ENCODE data around the gene MAP3K6. TPM values are rescaled to one million over a fixed set of nuclear protein-coding genes. Genes with fewer than 3 reads are reported as not detected.

The MAP3K6 gene
- total RNA-seq, 2 experiments from 2014 or later: 5.0 to 6.0 TPM

GRCh38 chr1:27349784-27350662 is 16.7 kb downstream of the MAP3K6 start:
- ChIA-PET CTCF (interaction anchor here (0.8 to 1.9 kb wide), 4 partner anchors 8 to 53 kb away, joined by 4 to 7 read pairs (median 6); no protein-coding TSS in a partner anchor), POLR2A (no interaction called here)

DNA sequence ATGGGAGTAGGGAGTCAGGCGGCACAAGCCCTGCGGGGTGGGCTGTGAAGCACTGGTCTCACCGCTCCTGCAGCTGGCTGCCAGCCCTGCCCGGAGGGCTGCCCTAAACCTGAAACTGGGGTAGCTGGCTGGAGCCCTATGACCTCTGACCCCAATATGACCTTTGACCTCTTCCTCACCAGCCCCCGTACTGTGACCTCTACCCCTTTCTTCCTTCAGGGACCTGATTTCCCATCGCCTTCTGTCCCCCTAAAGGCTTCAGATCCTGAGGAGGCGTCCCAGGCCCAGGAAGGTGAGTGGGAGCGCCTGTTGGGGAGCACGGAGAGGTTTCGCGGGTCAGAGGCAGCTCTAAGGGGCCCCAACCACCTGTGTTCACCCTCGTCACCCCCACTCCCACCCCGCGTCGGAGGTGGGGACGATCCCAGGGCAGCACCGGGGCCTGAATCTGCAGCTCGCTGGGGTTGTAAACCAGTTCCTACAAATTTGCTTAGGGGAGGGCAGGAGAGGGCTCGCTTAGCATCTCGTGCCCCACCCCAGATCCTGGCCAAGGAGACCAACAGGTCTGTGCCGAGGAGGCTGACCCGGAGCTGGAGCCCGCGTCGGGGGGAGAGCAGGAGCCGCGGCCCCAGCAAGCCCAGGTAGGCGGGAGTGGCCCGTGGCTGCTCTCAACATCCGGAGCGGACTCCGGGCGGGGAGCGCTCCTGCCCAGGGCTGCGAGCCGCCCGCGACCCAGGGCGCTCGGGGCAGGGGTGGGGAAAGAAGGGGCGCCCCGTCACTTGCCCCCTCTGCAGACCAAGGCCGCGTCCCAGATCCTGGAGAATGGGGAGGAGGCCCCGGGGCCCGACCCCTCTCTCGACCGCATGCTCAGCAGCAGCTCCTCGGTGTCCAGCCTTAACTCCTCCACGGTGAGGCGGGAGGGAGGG is 17.6 kb downstream of the MAP3K6 start:
- ChIA-PET CTCF (interaction anchor here (0.8 to 1.9 kb wide), 5 partner anchors 9 to 52 kb away, joined by 4 to 7 read pairs (median 6); no protein-coding TSS in a partner anchor), POLR2A (no interaction called here)

GRCh38 chr1:27346991-27347624 is 19.7 kb downstream of the MAP3K6 start:
- POLR2A ChIA-PET: no interaction called here
- CTCF ChIA-PET: interaction anchor here (0.6 to 1.4 kb wide), 3 partner anchors 10 to 20 kb away, joined by 3 read pairs; no protein-coding TSS in a partner anchor

DNA sequence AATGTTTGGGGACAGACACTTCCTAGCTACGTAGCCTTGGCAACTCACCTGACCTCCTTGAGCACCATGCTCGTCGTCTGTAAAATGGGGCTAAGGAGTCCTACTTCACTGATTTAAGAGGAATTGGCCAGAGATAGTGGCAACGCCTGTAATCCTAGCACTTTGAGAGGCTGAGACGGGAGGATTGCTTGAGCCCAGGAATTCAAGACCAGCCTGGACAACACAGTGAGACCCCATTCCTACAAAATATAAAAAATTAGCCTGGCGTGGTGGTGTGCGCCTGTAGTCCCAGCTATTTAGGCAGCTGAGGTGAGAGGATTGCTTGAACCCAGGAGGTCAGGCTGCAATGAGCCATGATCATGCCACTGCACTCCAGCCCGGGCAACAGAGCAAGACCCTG is 20.4 kb downstream of the MAP3K6 start:
- POLR2A ChIA-PET: interaction anchor here (1.2 kb wide), 1 partner anchor 23 kb away, joined by 3 read pairs; no protein-coding TSS in a partner anchor

DNA sequence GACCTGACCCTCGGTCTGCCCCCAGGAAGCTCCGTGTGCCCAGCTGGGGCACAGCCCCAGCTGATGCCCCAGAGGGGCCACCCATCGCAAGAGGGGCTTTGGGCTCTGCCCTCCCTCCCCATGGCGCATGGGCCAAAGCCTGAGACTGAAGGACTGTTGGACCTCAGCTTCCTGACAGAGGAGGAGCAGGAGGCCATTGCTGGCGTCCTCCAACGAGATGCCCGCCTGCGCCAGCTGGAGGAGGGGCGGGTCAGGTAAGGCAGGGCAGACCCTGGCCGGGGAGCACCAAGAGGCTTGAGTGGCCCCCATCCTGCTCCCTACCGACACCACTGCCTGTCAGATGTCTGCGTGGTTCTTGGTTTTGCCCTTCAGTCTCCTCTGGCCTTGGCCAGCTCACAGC is 21.5 kb downstream of the MAP3K6 start:
- ChIA-PET POLR2A (interaction anchor here (1.2 kb wide), 1 partner anchor 22 kb away, joined by 3 read pairs; no protein-coding TSS in a partner anchor), CTCF (interaction anchor here (0.7 to 1.6 kb wide), 7 partner anchors 9 to 212 kb away, joined by 3 to 7 read pairs (median 4); no protein-coding TSS in a partner anchor)

More for the DNA sequence above, 20.4 kb downstream of the MAP3K6 start:
- CTCF ChIA-PET: interaction anchor here (0.8 to 1.6 kb wide), 3 partner anchors 19 to 46 kb away, joined by 3 to 4 read pairs (median 3); no protein-coding TSS in a partner anchor

- POLR2A ChIA-PET: interaction anchor here (1.0 to 2.3 kb wide), 2 partner anchors 13 to 29 kb away, joined by 6 to 10 read pairs; no protein-coding TSS in a partner anchor
- CTCF ChIA-PET: interaction anchor here (0.6 to 3.4 kb wide), 7 partner anchors 10 to 297 kb away, joined by 3 to 32 read pairs (median 3); partner anchors contain the start of gene GPR3
Observed at GRCh38 chr1:27343639-27344025, 23.1 kb downstream of the MAP3K6 start.

- ChIA-PET POLR2A (interaction anchor here (0.7 to 2.3 kb wide), 3 partner anchors 10 to 22 kb away, joined by 3 to 10 read pairs (median 3); no protein-coding TSS in a partner anchor), CTCF (interaction anchor here (0.6 to 3.4 kb wide), 10 partner anchors 10 to 198 kb away, joined by 3 to 32 read pairs (median 4); partner anchors contain the start of genes GPR3 and MAP3K6)
Observed at GRCh38 chr1:27342778-27343638, 23.8 kb downstream of the MAP3K6 start.

GRCh38 chr1:27342391-27342777 is 24.4 kb downstream of the MAP3K6 start:
- POLR2A ChIA-PET: interaction anchor here (0.7 to 2.3 kb wide), 5 partner anchors 9 to 23 kb away, joined by 3 to 10 read pairs (median 4); partner anchors contain the start of gene TMEM222

GRCh38 chr1:27341525-27342252 is 25.1 kb downstream of the MAP3K6 start, which contains the start of gene SYTL1:
Gene SYTL1, plus strand, starts transcription at chr1:27342022. Its CDS starts 3,313 bp downstream, at chr1:27345335.
- CTCF ChIA-PET: interaction anchor here (0.6 to 3.4 kb wide), 7 partner anchors 8 to 157 kb away, joined by 3 to 32 read pairs (median 5); partner anchors contain the start of gene MAP3K6
- POLR2A ChIA-PET: interaction anchor here (0.8 to 2.3 kb wide), 4 partner anchors 12 to 24 kb away, joined by 3 to 10 read pairs (median 4); partner anchors contain the start of gene TMEM222

More at GRCh38 chr1:27342391-27342777, 24.4 kb downstream of the MAP3K6 start:
- CTCF ChIA-PET: interaction anchor here (1.1 to 3.4 kb wide), 6 partner anchors 9 to 49 kb away, joined by 3 to 32 read pairs (median 8); partner anchors contain the start of gene MAP3K6

GRCh38 chr1:27339213-27339612 is 27.5 kb downstream of the MAP3K6 start:
- POLR2A ChIA-PET: interaction anchor here (1.1 kb wide), 1 partner anchor 16 kb away, joined by 3 read pairs; no protein-coding TSS in a partner anchor
- CTCF ChIA-PET: interaction anchor here (1.2 to 1.6 kb wide), 3 partner anchors 18 to 41 kb away, joined by 3 to 4 read pairs (median 3); partner anchors contain the start of gene MAP3K6

DNA sequence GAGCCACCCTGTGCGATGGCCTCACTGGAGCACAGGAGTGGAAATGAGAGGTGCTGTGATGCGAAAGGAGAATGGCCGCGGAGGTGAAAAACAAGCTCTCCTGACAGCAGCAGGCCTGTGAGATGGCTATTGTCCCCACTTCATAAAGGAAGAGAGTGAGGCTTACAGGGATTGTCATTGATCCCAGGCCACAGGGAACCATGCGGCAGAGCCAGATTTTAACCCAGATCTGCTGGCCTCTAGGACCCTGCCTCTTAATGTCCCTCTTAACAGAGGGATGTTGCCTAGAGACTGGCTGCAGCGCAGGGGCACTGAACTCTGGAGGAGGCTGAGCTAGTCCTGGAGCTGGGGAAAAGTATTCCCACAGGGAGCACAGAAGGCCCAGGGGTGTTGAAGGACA is 28.0 kb downstream of the MAP3K6 start:
- POLR2A ChIA-PET: interaction anchor here (0.7 to 1.1 kb wide), 2 partner anchors 16 to 37 kb away, joined by 3 read pairs; no protein-coding TSS in a partner anchor
- CTCF ChIA-PET: interaction anchor here (0.5 to 1.6 kb wide), 5 partner anchors 18 to 86 kb away, joined by 3 to 4 read pairs (median 3); partner anchors contain the start of gene MAP3K6

- POLR2A ChIA-PET: no interaction called here
- CTCF ChIA-PET: interaction anchor here (1.1 to 2.0 kb wide), 3 partner anchors 21 to 59 kb away, joined by 3 to 11 read pairs (median 4); no protein-coding TSS in a partner anchor
Observed at GRCh38 chr1:27336756-27337155, 30.0 kb downstream of the MAP3K6 start.

- POLR2A ChIA-PET: no interaction called here
- CTCF ChIA-PET: interaction anchor here (1.1 to 2.0 kb wide), 4 partner anchors 22 to 60 kb away, joined by 3 to 11 read pairs (median 4); no protein-coding TSS in a partner anchor
Observed at GRCh38 chr1:27335506-27336422, 31.0 kb downstream of the MAP3K6 start.

DNA sequence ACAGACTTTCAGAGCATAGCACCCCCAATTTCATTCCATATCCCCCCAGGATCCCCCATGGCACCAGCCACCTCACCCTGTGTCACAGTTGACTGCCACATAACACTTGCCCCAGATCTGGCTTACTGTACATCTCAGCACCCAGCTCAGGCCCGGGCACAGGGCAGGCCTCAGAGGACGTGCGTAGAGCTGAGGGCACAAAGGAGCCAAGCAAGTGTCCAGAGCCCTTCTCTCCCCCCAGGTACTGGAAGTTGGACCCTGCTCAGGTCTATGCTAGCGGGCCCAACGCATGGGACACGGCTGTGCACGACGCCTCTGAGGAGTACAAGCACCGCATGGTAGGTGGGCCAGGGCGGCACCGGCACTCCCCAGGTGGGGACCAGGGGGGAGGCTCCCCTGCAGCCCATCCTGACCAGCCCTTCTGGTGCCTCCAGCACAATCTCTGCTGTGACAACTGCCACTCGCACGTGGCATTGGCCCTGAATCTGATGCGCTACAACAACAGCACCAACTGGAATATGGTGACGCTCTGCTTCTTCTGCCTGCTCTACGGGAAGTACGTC is 33.0 kb downstream of the MAP3K6 start:
- ChIA-PET POLR2A (interaction anchor here (0.8 to 1.7 kb wide), 2 partner anchors 9 to 10 kb away, joined by 3 read pairs; no protein-coding TSS in a partner anchor), CTCF (interaction anchor here (0.9 to 2.9 kb wide), 14 partner anchors 8 to 231 kb away, joined by 3 to 20 read pairs (median 7); partner anchors contain the start of genes CD164L2, MAP3K6 and SYTL1)
